Thyroid gland (tissue), 4 donors: ENCODE measurements around the gene LDLRAD4. TPM values are rescaled to one million over a fixed set of nuclear protein-coding genes. Genes with fewer than 3 reads are reported as not detected.

ENCODE experiments used
- DNase-seq, 2 donors: peaks; one replicate each; pipeline ENCODE4 v3.0.0-alpha.2; 2019
- H3K27ac ChIP-seq, 3 donors: fragments of 200-600 bp; sonication (generic); 1 replicate in 2 of 3; 2 replicates in 1 of 3; pipeline ENCODE4 v1.5.1; 2016 to 2019; ENCODE audit warnings: mild to moderate bottlenecking in 1 of 3, moderate library complexity in 1 of 3
- H3K27me3 ChIP-seq: fragments of 200-600 bp; sonication (generic); one replicate; pipeline ENCODE4 v1.5.1; 2019
- H3K36me3 ChIP-seq, 2 donors: fragments of 200-600 bp; sonication (generic); one replicate each; pipeline ENCODE4 v1.5.1; 2016 to 2019
- H3K4me1 ChIP-seq, 2 donors: fragments of 200-600 bp; sonication (generic); one replicate each; pipeline ENCODE4 v1.5.1; 2017 to 2019
- H3K4me3 ChIP-seq, 3 donors: fragments of 200-600 bp; sonication (generic); replicated peaks in 1 of 3; 1 replicate in 2 of 3; 2 replicates in 1 of 3; pipeline ENCODE4 v1.5.1; 2016; ENCODE audit warnings: mild to moderate bottlenecking in 1 of 3
- H3K9me3 ChIP-seq: fragments of 200-600 bp; sonication (generic); one replicate; pipeline ENCODE4 v1.5.1; 2017
- POLR2A ChIP-seq, 2 donors: fragments of 450-650 bp; IDR thresholded peaks; one replicate each; pipeline ENCODE4 v1.6.1; 2017; ENCODE audit warnings: antibody characterized with exemption in 2 of 2, mild to moderate bottlenecking in 2 of 2, moderate library complexity in 1 of 2
- WGBS, 2 donors: methylation state at CpG; one replicate each; pipeline ENCODE4 v1.1.5; 2017; 5-methylcytosine and 5-hydroxymethylcytosine counted together
- intact Hi-C: fragments of 100-400 bp; cut with DNase I; formaldehyde crosslinking; loops from one replicate; pipeline ENCODE4 v1.15.1; 2023
- total RNA-seq, 4 donors: library from RNA; depleted of rRNA; stranded (reverse); fragments of >200 nt; gene quantifications; one replicate each; pipeline ENCODE4 v1.2.3, GENCODE V29; 2016
- TF ChIP-seq, protein P1 (sequence below), 6 experiments: fragments of 200-600 bp in 3 of 6; fragments of 450-650 bp in 3 of 6; sonication (generic) in 3 of 6; IDR thresholded peaks; one replicate each; pipeline ENCODE4 v1.5.1; 2016 to 2019; ENCODE audit warnings: antibody characterized with exemption in 6 of 6, mild to moderate bottlenecking in 2 of 6, inconsistent platforms in 1 of 6, moderate library complexity in 1 of 6

The LDLRAD4 gene
- total RNA-seq, 4 donors from 2014 or later, result 23.7 to 35.7 (median 29.7) TPM

- Histone ChIP-seq H3K36me3 (no peaks in the 10 kb centered on the region), H3K9me3 (no peaks in the 10 kb centered on the region), H3K4me3 (no peak overlapping the region), H3K27me3 (no peaks in the 10 kb centered on the region), H3K4me1 (peaks cover 25 to 26% of the 10 kb centered on the region in 2 donors), H3K27ac (peak overlapping the region in 1 of 3 donors; percentile 36)
- WGBS, 2 donors, result 56 to 64% methylated on average over 11 to 12 of the region's 12 CpGs
- no peak for TF ChIP-seq POLR2A (IDR thresholded peaks at IDR 0.05)
- TF ChIP-seq, protein P1, sequence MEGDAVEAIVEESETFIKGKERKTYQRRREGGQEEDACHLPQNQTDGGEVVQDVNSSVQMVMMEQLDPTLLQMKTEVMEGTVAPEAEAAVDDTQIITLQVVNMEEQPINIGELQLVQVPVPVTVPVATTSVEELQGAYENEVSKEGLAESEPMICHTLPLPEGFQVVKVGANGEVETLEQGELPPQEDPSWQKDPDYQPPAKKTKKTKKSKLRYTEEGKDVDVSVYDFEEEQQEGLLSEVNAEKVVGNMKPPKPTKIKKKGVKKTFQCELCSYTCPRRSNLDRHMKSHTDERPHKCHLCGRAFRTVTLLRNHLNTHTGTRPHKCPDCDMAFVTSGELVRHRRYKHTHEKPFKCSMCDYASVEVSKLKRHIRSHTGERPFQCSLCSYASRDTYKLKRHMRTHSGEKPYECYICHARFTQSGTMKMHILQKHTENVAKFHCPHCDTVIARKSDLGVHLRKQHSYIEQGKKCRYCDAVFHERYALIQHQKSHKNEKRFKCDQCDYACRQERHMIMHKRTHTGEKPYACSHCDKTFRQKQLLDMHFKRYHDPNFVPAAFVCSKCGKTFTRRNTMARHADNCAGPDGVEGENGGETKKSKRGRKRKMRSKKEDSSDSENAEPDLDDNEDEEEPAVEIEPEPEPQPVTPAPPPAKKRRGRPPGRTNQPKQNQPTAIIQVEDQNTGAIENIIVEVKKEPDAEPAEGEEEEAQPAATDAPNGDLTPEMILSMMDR (IDR thresholded peaks at IDR 0.05), result no peak
- intact Hi-C loops, result loop anchor here (10.0 kb wide), 1 partner anchor 184 kb away; the partner anchor contains the start of genes FAM210A and RNMT
- DNase-seq, result peak; percentile 72 to 73
Observed at GRCh38 chr18:13540477-13541182, 322.1 kb downstream of the LDLRAD4 start.

DNA sequence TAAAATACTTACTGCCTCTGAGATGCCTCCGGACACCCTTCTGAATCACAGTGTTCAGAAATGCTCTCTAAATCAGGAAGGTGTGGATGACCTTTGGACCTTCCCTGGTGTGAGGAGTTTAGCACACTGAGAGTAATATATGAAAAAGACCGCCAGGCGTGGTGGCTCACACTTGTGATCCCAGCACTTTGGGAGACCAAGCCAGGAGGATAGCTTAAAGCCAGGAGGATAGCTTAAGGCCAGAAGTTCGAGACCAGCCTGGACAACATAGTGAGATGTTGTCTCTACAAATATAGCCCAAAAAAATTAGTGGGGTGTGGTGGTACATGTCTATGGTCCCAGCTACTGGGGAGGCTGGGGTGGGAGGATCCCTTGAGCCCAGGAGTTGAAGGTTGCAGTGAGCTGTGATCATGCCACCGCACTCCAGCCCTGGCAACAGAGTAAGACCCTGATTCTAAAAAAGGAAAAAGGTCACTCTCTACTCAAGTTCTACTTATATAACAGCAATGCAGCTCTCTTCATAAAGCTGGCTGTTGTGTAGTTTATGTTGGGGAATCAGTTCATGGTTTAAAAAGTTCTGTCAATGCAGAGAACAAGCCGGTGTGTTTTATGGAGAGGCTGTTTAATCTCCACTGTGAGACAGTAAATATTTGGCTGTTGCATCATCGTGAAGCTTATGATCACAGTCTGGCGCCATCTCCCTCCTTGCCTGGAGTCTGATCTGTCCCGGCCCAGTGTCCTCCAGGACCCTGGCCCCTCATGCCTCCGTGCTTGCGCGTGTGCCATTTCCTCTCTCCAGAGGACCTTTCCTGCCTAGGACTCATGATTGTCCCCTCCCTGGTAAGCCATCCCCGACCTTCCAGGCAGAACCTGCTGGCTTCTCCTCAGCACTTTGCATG lies 323.3 kb downstream of the LDLRAD4 start:
- TF ChIP-seq POLR2A (IDR thresholded peaks at IDR 0.05), result no peak
- TF ChIP-seq, protein P1 (IDR thresholded peaks at IDR 0.05), result no peak
- Histone ChIP-seq H3K9me3 (no peaks in the 10 kb centered on the region), H3K27me3 (no peaks in the 10 kb centered on the region), H3K4me1 (peaks cover 29 to 36% of the 10 kb centered on the region in 2 donors), H3K27ac (no peak overlapping the region), H3K4me3 (no peak overlapping the region), H3K36me3 (no peaks in the 10 kb centered on the region)
- no peak for DNase-seq
- WGBS, 2 donors, result 90 to 93% methylated on average over 13 of the region's 13 CpGs
- intact Hi-C loops, result loop anchor here (10.0 kb wide), 1 partner anchor 183 kb away; the partner anchor contains the start of genes FAM210A and RNMT

DNA sequence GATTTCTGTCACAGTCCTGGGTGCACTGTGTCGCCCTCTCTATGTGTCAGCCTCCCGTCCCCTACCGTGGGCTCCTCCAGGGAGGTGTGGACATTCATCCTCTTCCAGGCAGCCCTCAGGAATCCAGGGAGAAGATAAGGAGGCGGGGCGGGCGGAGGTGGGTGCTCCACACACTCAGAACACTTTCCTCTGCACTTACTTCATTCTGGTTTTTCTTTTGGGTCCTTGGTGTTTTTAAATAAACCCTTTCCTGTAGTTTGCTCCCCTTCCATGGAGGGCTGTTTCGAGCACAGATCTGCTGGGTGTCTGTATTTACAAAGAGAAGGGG lies 323.9 kb downstream of the LDLRAD4 start:
- Histone ChIP-seq H3K9me3 (no peaks in the 10 kb centered on the region), H3K27me3 (no peaks in the 10 kb centered on the region), H3K4me3 (no peak overlapping the region), H3K36me3 (no peaks in the 10 kb centered on the region), H3K27ac (no peak overlapping the region), H3K4me1 (peaks cover 31 to 42% of the 10 kb centered on the region in 2 donors)
- DNase-seq, result no peak
- TF ChIP-seq POLR2A (IDR thresholded peaks at IDR 0.05), result no peak
- TF ChIP-seq, protein P1 (IDR thresholded peaks at IDR 0.05), result no peak
- 84 to 93% methylated on average over 7 of the region's 7 CpGs for WGBS, 2 donors
- intact Hi-C loops, result loop anchor here (10.0 kb wide), 1 partner anchor 182 kb away; the partner anchor contains the start of genes FAM210A and RNMT

DNA sequence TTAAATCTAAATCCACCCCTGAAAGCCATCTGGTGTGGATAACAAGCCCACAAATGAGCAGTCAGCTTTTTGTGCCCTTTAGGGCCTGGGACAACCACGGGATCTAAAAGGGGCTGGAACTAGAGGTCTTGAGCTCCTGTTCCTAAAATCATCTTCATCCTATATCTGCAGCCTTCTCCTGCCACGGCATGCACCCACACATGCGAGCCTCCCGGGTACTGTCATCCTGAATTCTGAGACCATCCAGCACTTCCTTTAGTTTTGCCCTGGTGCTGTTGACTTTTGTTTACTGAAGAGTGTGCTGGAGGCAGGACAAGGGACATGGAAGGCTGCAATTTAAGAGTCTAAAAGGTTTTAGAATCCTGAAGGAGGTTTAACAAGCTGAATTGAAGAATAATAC lies 324.6 kb downstream of the LDLRAD4 start:
- Histone ChIP-seq H3K36me3 (no peaks in the 10 kb centered on the region), H3K27ac (no peak overlapping the region), H3K9me3 (no peaks in the 10 kb centered on the region), H3K4me3 (no peak overlapping the region), H3K27me3 (no peaks in the 10 kb centered on the region), H3K4me1 (peaks cover 34 to 48% of the 10 kb centered on the region in 2 donors)
- intact Hi-C loops, result loop anchor here (10.0 kb wide), 1 partner anchor 182 kb away; the partner anchor contains the start of genes FAM210A and RNMT
- 83 to 92% methylated on average over 4 of the region's 4 CpGs for WGBS, 2 donors
- DNase-seq, result no peak
- TF ChIP-seq, protein P1 (IDR thresholded peaks at IDR 0.05), result no peak
- TF ChIP-seq POLR2A (IDR thresholded peaks at IDR 0.05), result no peak
